HUDEP-2 (cell line): Measurements from ENCODE around the gene PEX7.
"Not testable (repeated sequence)": the region's sequence is repeated elsewhere in the genome, so short reads cannot be mapped to it uniquely, and the experiment has no call there.

Source experiments
- DNase-seq, 76 experiments: peaks; one replicate each; lab custom pipeline; 2025; ENCODE audit not compliant: unreplicated experiment in 76 of 76; lab: John Stamatoyannopoulos, UW

PEX7 gene

GRCh38 chr6:136945711-136946121 is 123.3 kb downstream of the PEX7 start:
- DNase-seq, result no peak

DNA sequence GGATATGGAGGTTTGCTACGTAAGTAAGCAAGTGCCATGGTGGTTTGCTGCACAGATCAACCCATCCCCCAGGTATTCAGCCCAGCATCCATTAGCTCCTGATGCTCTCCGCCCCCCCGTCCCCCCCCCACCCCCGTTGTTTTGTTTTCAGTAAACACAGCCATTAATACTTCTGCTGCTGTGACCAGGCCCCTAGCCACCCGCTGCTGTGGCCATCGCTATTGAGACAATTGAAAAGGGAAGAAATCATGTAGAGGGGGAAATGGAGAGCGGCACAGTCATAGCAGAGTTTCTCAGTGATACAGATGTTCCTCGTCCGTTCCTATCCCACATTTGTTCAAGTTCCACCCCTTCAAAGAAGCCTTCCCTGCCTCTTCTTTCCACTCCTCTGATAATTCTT is 124.6 kb downstream of the PEX7 start:
- no peak for DNase-seq

GRCh38 chr6:136949957-136950356 is 127.6 kb downstream of the PEX7 start:
- DNase-seq, result not testable (repeated sequence)

GRCh38 chr6:136950436-136951126 is 128.2 kb downstream of the PEX7 start:
- no peak for DNase-seq

- DNase-seq, result peak in 7 of 76 experiments; percentile 3 to 16 (median 8)
These were observed 130.4 kb downstream of the PEX7 start for GRCh38 chr6:136952714-136953260.

- DNase-seq, result no peak
These were observed 132.7 kb downstream of the PEX7 start for GRCh38 chr6:136955123-136955522.

GRCh38 chr6:136956590-136957544 is 134.5 kb downstream of the PEX7 start:
- DNase-seq, result no peak

DNA sequence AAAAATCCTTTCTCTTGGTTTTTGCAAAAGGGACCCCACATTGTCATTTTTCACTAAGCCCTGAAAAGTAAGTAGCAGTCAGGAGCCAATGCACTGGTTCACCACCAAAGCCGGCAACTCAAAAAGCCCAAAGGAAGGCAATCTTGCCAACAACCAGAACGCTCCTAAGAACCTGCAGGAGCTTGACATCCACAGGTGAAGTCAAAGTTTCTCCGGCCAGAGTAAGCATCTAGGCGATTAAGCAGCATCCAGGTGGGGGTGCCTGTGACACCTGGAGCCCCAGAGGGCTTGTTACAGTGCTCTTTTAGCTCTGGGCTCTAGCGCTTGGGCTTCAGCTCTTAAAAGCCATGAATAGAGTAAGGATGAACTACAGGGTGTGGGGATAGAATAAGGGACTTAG is 135.8 kb downstream of the PEX7 start:
- no peak for DNase-seq

- peak in 17 of 76 experiments; percentile 8 to 47 (median 18) for DNase-seq
These were observed 137.1 kb downstream of the PEX7 start for GRCh38 chr6:136959471-136959891.

GRCh38 chr6:136959935-136960334 is 137.5 kb downstream of the PEX7 start:
- peak in 1 of 76 experiments; percentile 20 for DNase-seq

DNA sequence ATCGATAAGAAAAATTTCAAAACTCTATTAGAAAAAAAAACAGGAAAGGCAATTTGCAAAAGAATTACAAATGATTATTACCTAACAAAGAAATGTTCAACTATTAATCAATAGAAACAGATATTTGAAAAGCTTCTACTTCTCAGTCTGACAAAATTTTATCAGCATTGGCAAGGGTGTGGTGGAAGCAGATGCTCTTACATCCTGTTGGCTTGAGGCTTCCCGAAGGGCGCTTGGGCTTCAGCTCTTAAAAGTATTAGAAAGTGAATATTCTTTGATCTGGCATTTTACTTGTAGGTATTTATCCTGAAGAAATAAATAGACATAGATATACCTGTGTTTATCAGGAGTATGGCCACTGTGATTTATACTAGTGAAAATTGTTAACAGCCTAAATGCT is 138.4 kb downstream of the PEX7 start:
- peak in 3 of 76 experiments; percentile 10 to 28 (median 12) for DNase-seq

DNA sequence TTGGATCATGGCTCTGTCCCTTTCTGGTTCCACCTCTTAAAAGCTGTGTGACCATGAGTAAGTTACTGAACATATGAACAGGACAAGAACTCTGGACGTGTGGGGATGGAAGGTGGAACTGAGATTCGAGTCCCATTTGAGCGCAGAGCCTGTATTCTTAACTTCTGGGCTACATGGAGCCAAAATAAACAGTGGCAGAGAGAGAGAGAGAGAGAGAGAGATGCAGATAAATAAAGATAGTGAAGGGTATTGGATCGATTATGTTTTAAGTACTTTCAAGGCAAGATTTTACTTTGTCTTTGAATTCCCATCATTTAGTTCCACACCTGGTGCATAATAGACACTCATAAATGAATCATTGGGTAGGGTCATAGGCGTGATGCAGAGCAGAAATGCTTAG is 139.5 kb downstream of the PEX7 start:
- no peak for DNase-seq

DNA sequence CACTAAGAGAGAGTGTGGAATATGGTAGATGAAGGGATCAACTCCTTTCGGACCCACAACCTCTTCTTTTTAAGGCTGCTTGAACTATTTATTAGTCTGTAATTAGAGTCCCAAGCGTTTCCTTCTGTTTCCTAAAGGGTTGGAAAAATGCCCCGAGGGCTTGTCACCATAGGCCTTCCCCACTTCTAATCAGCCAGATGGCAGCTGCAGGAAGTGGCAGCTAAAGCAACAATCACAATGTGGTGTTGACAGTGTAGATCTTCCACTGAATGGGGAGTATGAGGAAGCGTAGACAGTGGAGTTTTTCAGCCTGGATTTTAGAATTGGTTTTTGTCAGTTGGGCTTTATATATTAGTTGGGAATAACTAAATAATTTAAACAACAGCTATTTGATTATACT is 140.3 kb downstream of the PEX7 start:
- peak in 4 of 76 experiments; percentile 14 to 38 (median 26) for DNase-seq

GRCh38 chr6:136963259-136963658 is 140.9 kb downstream of the PEX7 start:
- no peak for DNase-seq
